Neural progenitor cell (in vitro differentiated cells): ENCODE measurements around the gene INO80E. TPM values are rescaled to one million over a fixed set of nuclear protein-coding genes. Genes with fewer than 3 reads are reported as not detected.

Source experiments
- DNase-seq: peaks from one replicate; pipeline ENCODE4 v3.0.0-alpha.2; 2016; ENCODE audit warnings: low spot score
- H2AFZ ChIP-seq: fragments of 200-600 bp; sonication (generic); replicated peaks from 2 replicates; pipeline ENCODE4 v1.6.1; 2016; ENCODE audit warnings: antibody characterized with exemption
- H3F3A ChIP-seq: fragments of 200-600 bp; sonication (generic); 2 replicates; pipeline ENCODE4 v1.6.1; 2016; ENCODE audit warnings: antibody characterized with exemption, low read depth
- H3K27ac ChIP-seq: fragments of 200-600 bp; sonication (generic); 2 replicates; pipeline ENCODE4 v1.5.1; 2016; ENCODE audit warnings: mild to moderate bottlenecking
- H3K27me3 ChIP-seq: fragments of 200-600 bp; sonication (generic); 2 replicates; pipeline ENCODE4 v1.6.1; 2016; ENCODE audit warnings: mild to moderate bottlenecking, moderate library complexity
- H3K36me3 ChIP-seq: fragments of 200-600 bp; sonication (generic); 2 replicates; pipeline ENCODE4 v1.5.1; 2016
- H3K4me1 ChIP-seq: fragments of 200-600 bp; sonication (generic); 2 replicates; pipeline ENCODE4 v1.6.1; 2016; ENCODE audit warnings: mixed run types
- H3K4me2 ChIP-seq: fragments of 200-600 bp; sonication (generic); 2 replicates; pipeline ENCODE4 v1.6.1; 2016
- H3K4me3 ChIP-seq: fragments of 200-600 bp; sonication (generic); 2 replicates; pipeline ENCODE4 v1.5.1; 2016
- H3K79me2 ChIP-seq: fragments of 200-600 bp; sonication (generic); 2 replicates; pipeline ENCODE4 v1.6.1; 2016; ENCODE audit warnings: low read depth
- H3K9ac ChIP-seq: fragments of 200-600 bp; sonication (generic); 2 replicates; pipeline ENCODE4 v1.6.1; 2016
- H3K9me3 ChIP-seq: fragments of 200-600 bp; sonication (generic); 2 replicates; pipeline ENCODE4 v1.5.1; 2016; ENCODE audit warnings: low read depth
- H4K20me1 ChIP-seq: fragments of 200-600 bp; sonication (generic); 2 replicates; pipeline ENCODE4 v1.6.1; 2016; ENCODE audit warnings: low read depth
- H3K27ac Mint-ChIP-seq: 3 replicates; pipeline ENCODE4 v1.8.0; 2021; ENCODE audit warnings: mixed read lengths
- H3K27me3 Mint-ChIP-seq: 2 replicates; pipeline ENCODE4 v1.8.0; 2022; ENCODE audit warnings: low read depth, mild to moderate bottlenecking, inconsistent platforms, moderate library complexity, mixed read lengths; ENCODE audit not compliant: insufficient read depth
- H3K36me3 Mint-ChIP-seq: 3 replicates; pipeline ENCODE4 v1.8.0; 2021; ENCODE audit warnings: mixed read lengths
- H3K4me1 Mint-ChIP-seq: 3 replicates; pipeline ENCODE4 v1.8.0; 2021; ENCODE audit warnings: mixed read lengths
- H3K4me3 Mint-ChIP-seq: 3 replicates; pipeline ENCODE4 v1.8.0; 2021; ENCODE audit warnings: mild to moderate bottlenecking, moderate library complexity, mixed read lengths
- H3K9me3 Mint-ChIP-seq: 3 replicates; pipeline ENCODE4 v1.8.0; 2020; ENCODE audit warnings: mixed read lengths
- EZH2 ChIP-seq: fragments of 200-600 bp; sonication (generic); IDR thresholded peaks from 2 replicates; pipeline ENCODE4 v1.6.1; 2017; ENCODE audit warnings: antibody characterized with exemption, mild to moderate bottlenecking, moderate library complexity
- EZH2phosphoT487 ChIP-seq: fragments of 200-600 bp; sonication (generic); IDR thresholded peaks from 2 replicates; pipeline ENCODE4 v1.6.1; 2017; ENCODE audit warnings: antibody characterized with exemption
- total RNA-seq: library from RNA; depleted of rRNA; stranded (reverse); fragments of >200 nt; gene quantifications from 2 replicates; pipeline ENCODE4 v1.2.3, GENCODE V29; 2015; ENCODE audit warnings: low replicate concordance
- TF ChIP-seq, protein P1 (sequence below): fragments of 200-600 bp; sonication (generic); IDR thresholded peaks from 2 replicates; pipeline ENCODE4 v1.5.1; 2017; ENCODE audit warnings: antibody characterized with exemption, mild to moderate bottlenecking

INO80E gene
- total RNA-seq, 1 donor from 2014 or later, result 129 TPM

DNA sequence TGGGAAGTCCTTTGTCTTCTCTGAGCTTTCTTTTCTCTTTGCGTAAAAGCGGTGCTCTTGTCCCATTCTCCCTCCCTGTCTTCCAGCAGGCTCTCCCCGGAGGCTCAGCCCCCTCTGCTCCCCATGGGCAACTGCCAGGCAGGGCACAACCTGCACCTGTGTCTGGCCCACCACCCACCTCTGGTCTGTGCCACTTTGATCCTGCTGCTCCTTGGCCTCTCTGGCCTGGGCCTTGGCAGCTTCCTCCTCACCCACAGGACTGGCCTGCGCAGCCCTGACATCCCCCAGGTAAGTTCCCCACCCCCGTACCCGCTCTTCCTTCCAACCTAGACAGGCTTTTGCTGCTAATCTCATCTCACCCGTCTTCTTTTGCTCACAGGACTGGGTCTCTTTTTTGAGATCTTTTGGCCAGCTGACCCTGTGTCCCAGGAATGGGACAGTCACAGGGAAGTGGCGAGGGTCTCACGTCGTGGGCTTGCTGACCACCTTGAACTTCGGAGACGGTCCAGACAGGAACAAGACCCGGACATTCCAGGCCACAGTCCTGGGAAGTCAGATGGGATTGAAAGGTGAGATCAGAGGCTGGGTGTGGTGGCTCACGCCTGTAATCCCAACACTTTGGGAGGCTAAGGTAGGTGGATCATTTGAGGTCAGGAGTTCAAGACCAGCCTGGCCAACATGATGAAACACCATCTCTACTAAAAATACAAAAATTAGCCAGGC lies 32.9 kb upstream of the INO80E start:
- Mint-ChIP-seq H3K4me3 (peak overlapping the region; percentile 91), H3K36me3 (peaks cover 7% of the 10 kb centered on the region), H3K4me1 (peaks cover 21% of the 10 kb centered on the region), H3K9me3 (no peaks in the 10 kb centered on the region), H3K27me3 (peaks cover 2% of the 10 kb centered on the region), H3K27ac (no peak overlapping the region)
- no peak overlapping the region for H3K9ac ChIP-seq
- H3K36me3 ChIP-seq, result no peaks in the 10 kb centered on the region
- H3K4me1 ChIP-seq, result peaks cover 7% of the 10 kb centered on the region
- TF ChIP-seq, protein P1, sequence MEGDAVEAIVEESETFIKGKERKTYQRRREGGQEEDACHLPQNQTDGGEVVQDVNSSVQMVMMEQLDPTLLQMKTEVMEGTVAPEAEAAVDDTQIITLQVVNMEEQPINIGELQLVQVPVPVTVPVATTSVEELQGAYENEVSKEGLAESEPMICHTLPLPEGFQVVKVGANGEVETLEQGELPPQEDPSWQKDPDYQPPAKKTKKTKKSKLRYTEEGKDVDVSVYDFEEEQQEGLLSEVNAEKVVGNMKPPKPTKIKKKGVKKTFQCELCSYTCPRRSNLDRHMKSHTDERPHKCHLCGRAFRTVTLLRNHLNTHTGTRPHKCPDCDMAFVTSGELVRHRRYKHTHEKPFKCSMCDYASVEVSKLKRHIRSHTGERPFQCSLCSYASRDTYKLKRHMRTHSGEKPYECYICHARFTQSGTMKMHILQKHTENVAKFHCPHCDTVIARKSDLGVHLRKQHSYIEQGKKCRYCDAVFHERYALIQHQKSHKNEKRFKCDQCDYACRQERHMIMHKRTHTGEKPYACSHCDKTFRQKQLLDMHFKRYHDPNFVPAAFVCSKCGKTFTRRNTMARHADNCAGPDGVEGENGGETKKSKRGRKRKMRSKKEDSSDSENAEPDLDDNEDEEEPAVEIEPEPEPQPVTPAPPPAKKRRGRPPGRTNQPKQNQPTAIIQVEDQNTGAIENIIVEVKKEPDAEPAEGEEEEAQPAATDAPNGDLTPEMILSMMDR, result no peak
- no peak for TF ChIP-seq EZH2phosphoT487
- TF ChIP-seq EZH2, result no peak
- H3K4me3 ChIP-seq, result peak overlapping the region; percentile 66
- no peaks in the 10 kb centered on the region for H3K9me3 ChIP-seq
- H3F3A ChIP-seq, result peaks cover 16% of the 10 kb centered on the region
- no peaks in the 10 kb centered on the region for H3K79me2 ChIP-seq
- H3K27me3 ChIP-seq, result no peaks in the 10 kb centered on the region
- H3K27ac ChIP-seq, result no peak overlapping the region
- no peak overlapping the region for H2AFZ ChIP-seq
- H3K4me2 ChIP-seq, result peak overlapping the region; percentile 96
- DNase-seq, result no peak
- no peaks in the 10 kb centered on the region for H4K20me1 ChIP-seq

DNA sequence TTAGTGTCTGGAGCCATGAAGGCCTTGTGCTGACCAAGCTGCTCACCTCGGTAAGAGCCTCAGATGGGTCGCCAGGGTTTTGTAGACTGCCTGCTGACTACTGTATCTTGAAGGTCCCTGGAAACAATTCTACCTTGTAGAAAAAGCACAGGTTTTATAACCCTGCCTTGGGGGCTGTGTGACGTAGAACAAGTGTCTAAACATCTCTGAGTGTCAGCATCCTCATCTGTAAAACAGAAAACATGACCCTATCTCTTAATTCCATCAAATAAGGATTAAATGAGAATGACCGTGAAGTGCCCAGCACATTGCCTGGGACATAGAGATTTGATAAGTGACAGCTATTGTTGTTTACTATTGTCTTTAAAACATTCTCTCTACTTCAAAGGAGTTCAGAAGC lies 27.8 kb upstream of the INO80E start:
- H3K4me1 ChIP-seq, result no peaks in the 10 kb centered on the region
- H3K4me1 Mint-ChIP-seq, result peaks cover 8% of the 10 kb centered on the region
- H2AFZ ChIP-seq, result no peak overlapping the region
- peaks cover 9% of the 10 kb centered on the region for H3K27me3 ChIP-seq
- H3K9me3 ChIP-seq, result peaks cover 6% of the 10 kb centered on the region
- no peak overlapping the region for H3K4me3 Mint-ChIP-seq
- no peak for DNase-seq
- H3K27me3 Mint-ChIP-seq, result peaks cover 7% of the 10 kb centered on the region
- peaks cover 37% of the 10 kb centered on the region for H3K36me3 Mint-ChIP-seq
- H3K36me3 ChIP-seq, result peaks cover 4% of the 10 kb centered on the region
- TF ChIP-seq, protein P1, result no peak
- no peak for TF ChIP-seq EZH2phosphoT487
- TF ChIP-seq EZH2, result no peak
- no peaks in the 10 kb centered on the region for H3K79me2 ChIP-seq
- H3K27ac Mint-ChIP-seq, result no peak overlapping the region
- no peaks in the 10 kb centered on the region for H4K20me1 ChIP-seq
- H3K27ac ChIP-seq, result no peak overlapping the region
- no peak overlapping the region for H3K4me2 ChIP-seq
- H3K9me3 Mint-ChIP-seq, result peaks cover 5% of the 10 kb centered on the region
- H3K4me3 ChIP-seq, result no peak overlapping the region
- H3F3A ChIP-seq, result peaks cover 15% of the 10 kb centered on the region
- H3K9ac ChIP-seq, result no peak overlapping the region

DNA sequence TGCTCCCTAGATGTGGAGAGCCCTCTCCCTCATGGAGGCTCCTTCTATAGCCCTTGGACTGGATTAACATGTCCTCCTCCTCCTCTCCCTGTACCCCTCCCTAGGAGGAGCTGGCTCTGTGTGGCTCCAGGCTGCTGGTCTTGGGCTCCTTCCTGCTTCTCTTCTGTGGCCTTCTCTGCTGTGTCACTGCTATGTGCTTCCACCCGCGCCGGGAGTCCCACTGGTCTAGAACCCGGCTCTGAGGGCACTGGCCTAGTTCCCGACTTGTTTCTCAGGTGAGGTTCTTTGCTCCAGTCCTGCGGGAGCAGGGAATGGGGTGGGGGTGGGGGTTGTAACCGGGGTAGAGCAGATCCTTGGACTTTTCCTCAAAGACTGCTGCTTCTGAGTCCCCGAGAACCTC lies 24.7 kb upstream of the INO80E start:
- Mint-ChIP-seq H3K27ac (no peak overlapping the region), H3K9me3 (peaks cover 5% of the 10 kb centered on the region), H3K4me3 (peak overlapping the region; percentile 46), H3K36me3 (peaks cover 32% of the 10 kb centered on the region), H3K4me1 (peaks cover 22% of the 10 kb centered on the region), H3K27me3 (peaks cover 9% of the 10 kb centered on the region)
- Histone ChIP-seq H3K4me2 (no peak overlapping the region), H3K9ac (no peak overlapping the region), H3K27me3 (peaks cover 9% of the 10 kb centered on the region), H3F3A (peaks cover 24% of the 10 kb centered on the region), H3K9me3 (peaks cover 6% of the 10 kb centered on the region), H3K79me2 (peaks cover 24% of the 10 kb centered on the region), H4K20me1 (peaks cover 20% of the 10 kb centered on the region), H2AFZ (no peak overlapping the region), H3K4me1 (peaks cover 14% of the 10 kb centered on the region), H3K4me3 (no peak overlapping the region), H3K27ac (no peak overlapping the region), H3K36me3 (peaks cover 4% of the 10 kb centered on the region)
- DNase-seq, result no peak
- TF ChIP-seq, protein P1, result no peak
- TF ChIP-seq EZH2, result no peak
